Pancreas (tissue), 10 donors: ENCODE measurements around the gene PIH1D1. TPM values are rescaled to one million over a fixed set of nuclear protein-coding genes. Genes with fewer than 3 reads are reported as not detected.

Experiments used
- ATAC-seq, 4 donors: fragments of 200-7000 bp; cut with Tn5 transposase; one replicate each; pipeline versions ENCODE4 v1.8.0 to v1.9.1; 2020; ENCODE audit warnings: mild to moderate bottlenecking in 4 of 4, moderate library complexity in 4 of 4
- DNase-seq, 6 donors: peaks; one replicate each; pipeline ENCODE4 v3.0.0-alpha.2; 2020
- FAIRE-seq: peaks from 2 replicates; lab custom pipeline; 2012; peaks lifted over from hg19 to GRCh38; lab: Jason Lieb, UNC
- H3K27ac ChIP-seq, 4 donors: fragments of 200-600 bp; sonication (generic); 1 replicate in 3 of 4; 2 replicates in 1 of 4; pipeline versions ENCODE4 v1.5.0 to v1.8.0; 2020
- H3K27me3 ChIP-seq, 4 donors: fragments of 200-600 bp; one replicate each; pipeline ENCODE4 v1.8.0; 2021
- H3K36me3 ChIP-seq, 3 donors: fragments of 200-600 bp; sonication (generic) in 1 of 3; one replicate each; pipeline versions ENCODE4 v1.5.0 to v1.8.0; 2020 to 2021
- H3K4me1 ChIP-seq, 3 donors: fragments of 200-600 bp; one replicate each; pipeline ENCODE4 v1.8.0; 2021
- H3K4me3 ChIP-seq, 4 donors: fragments of 200-600 bp; sonication (generic) in 2 of 4; one replicate each; pipeline versions ENCODE4 v1.5.0 to v1.8.0; 2020 to 2021
- H3K9me3 ChIP-seq, 4 donors: fragments of 200-600 bp; one replicate each; pipeline ENCODE4 v1.8.0; 2021
- CTCF ChIP-seq, 4 donors: fragments of 200-600 bp; sonication (generic) in 3 of 4; IDR thresholded peaks; one replicate each; pipeline versions ENCODE4 v1.5.0 to v1.8.0; 2021; ENCODE audit warnings: antibody characterized with exemption in 4 of 4
- WGBS, 2 donors: extraction: QIAGEN DNeasy Blood & Tissue Kit; methylation state at CpG; one replicate each; pipeline ENCODE4 v1.1.7; 2013; 5-methylcytosine and 5-hydroxymethylcytosine counted together
- intact Hi-C, 3 donors: fragments of 100-400 bp; cut with DNase I; formaldehyde crosslinking; loops; one replicate each; pipeline versions ENCODE4 v1.11.1 to v1.14.2; 2022
- polyA plus RNA-seq, 2 donors: library from polyadenylated mRNA; stranded (reverse); fragments of 200-250 nt; gene quantifications; one replicate each; pipeline ENCODE4 v1.2.3, GENCODE V29; 2013
- total RNA-seq, 6 donors: library from RNA; stranded (reverse); fragmentation: NEBNext Ultra II Directional in 4 of 6; extraction: Animal tissue kit (Norgen Biotek cat#: 25700) in 4 of 6; gene quantifications; one replicate each; pipeline versions ENCODE4 v1.2.1 to v1.2.4, GENCODE V29; 2021 to 2023
- donor health status: healthy with polysubstance abuse.
- donor health status: DM: no; HTN: no; CAD: no; lungs with moderate emphysema.
- donor health status: DM: no; HTN: no; CAD: no.
- donor health status: control.
- donor health status: control.
- donor health status: Bipolar disorder and iron deficiency.
- donor health status: DM: yes; HTN: yes; CAD: no.
- donor health status: DM: no; HTN: no; CAD: no.
- donor health status: DM: no; HTN: no; CAD: no.
- donor health status: DM: yes; HTN: yes; CAD: no.

The PIH1D1 gene
- total and polyA plus RNA-seq, 8 donors, result 34.2 to 110 (median 38.4) TPM

GRCh38 chr19:49491030-49491803 lies 39.6 kb upstream of the PIH1D1 start:
- WGBS, 2 donors, result 48 to 55% methylated on average over 14 to 17 of the region's 17 CpGs
- Histone ChIP-seq H3K36me3 (peaks cover 14 to 38% (median 30%) of the 10 kb centered on the region in 3 donors), H3K4me3 (no peak overlapping the region), H3K27me3 (no peaks in the 10 kb centered on the region), H3K27ac (no peak overlapping the region), H3K9me3 (no peaks in the 10 kb centered on the region), H3K4me1 (peaks cover 12 to 20% (median 14%) of the 10 kb centered on the region in 3 donors)
- ATAC-seq (no peak), DNase-seq (no peak), FAIRE-seq (no peak)
- intact Hi-C loops, result no loop called here
- TF ChIP-seq CTCF (IDR thresholded peaks at IDR 0.05), result no peak

- peaks cover 14 to 38% (median 30%) of the 10 kb centered on the region in 3 donors for H3K36me3 ChIP-seq
- FAIRE-seq (no peak), DNase-seq (peak in 1 of 6 donors; percentile 78), ATAC-seq (no peak)
- peak overlapping the region in 1 of 4 donors; percentile 6 for H3K27ac ChIP-seq
- peaks cover 12 to 20% (median 14%) of the 10 kb centered on the region in 3 donors for H3K4me1 ChIP-seq
- no peaks in the 10 kb centered on the region for H3K9me3 ChIP-seq
- no peak for TF ChIP-seq CTCF (IDR thresholded peaks at IDR 0.05)
- no peaks in the 10 kb centered on the region for H3K27me3 ChIP-seq
- intact Hi-C loops, result no loop called here
- 71 to 83% methylated on average over 26 to 27 of the region's 27 CpGs for WGBS, 2 donors
- H3K4me3 ChIP-seq, result peak overlapping the region in 2 of 4 donors; percentile 86 to 89
Measured at GRCh38 chr19:49490287-49491029, 38.8 kb upstream of the PIH1D1 start.

- Histone ChIP-seq H3K36me3 (peaks cover 14 to 38% (median 30%) of the 10 kb centered on the region in 3 donors), H3K4me1 (peaks cover 12 to 20% (median 14%) of the 10 kb centered on the region in 3 donors), H3K27me3 (no peaks in the 10 kb centered on the region), H3K27ac (peak overlapping the region in 2 of 4 donors; percentile 39 to 85), H3K4me3 (peak overlapping the region in 3 of 4 donors; percentile 86 to 89 (median 87)), H3K9me3 (no peaks in the 10 kb centered on the region)
- TF ChIP-seq CTCF (IDR thresholded peaks at IDR 0.05), result no peak
- DNase-seq (no peak), FAIRE-seq (no peak), ATAC-seq (no peak)
- intact Hi-C loops, result no loop called here
- WGBS, 2 donors, result 38 to 40% methylated on average over 15 of the region's 15 CpGs
Measured at GRCh38 chr19:49489601-49490167, 38.1 kb upstream of the PIH1D1 start.

- DNase-seq, result no peak
- FAIRE-seq, result no peak
- Histone ChIP-seq H3K27me3 (no peaks in the 10 kb centered on the region), H3K27ac (peak overlapping the region in 3 of 4 donors; percentile 39 to 85 (median 82)), H3K4me3 (peak overlapping the region; percentile 86 to 89 (median 88)), H3K4me1 (peaks cover 12 to 20% (median 14%) of the 10 kb centered on the region in 3 donors), H3K9me3 (no peaks in the 10 kb centered on the region), H3K36me3 (peaks cover 14 to 38% (median 30%) of the 10 kb centered on the region in 3 donors)
- 16 to 22% methylated on average over 15 of the region's 15 CpGs for WGBS, 2 donors
- TF ChIP-seq CTCF (IDR thresholded peaks at IDR 0.05), result no peak
- ATAC-seq, result no peak
- intact Hi-C loops, result no loop called here
Measured at GRCh38 chr19:49488863-49489537, 37.4 kb upstream of the PIH1D1 start.
